ENCODE data around the gene AKAP1. TPM values are rescaled to one million over a fixed set of nuclear protein-coding genes. Genes with fewer than 3 reads are reported as not detected.

The AKAP1 gene
- total RNA-seq, 4 donors from 2014 or later = 22.6 to 51.9 (median 33.3) TPM

DNA sequence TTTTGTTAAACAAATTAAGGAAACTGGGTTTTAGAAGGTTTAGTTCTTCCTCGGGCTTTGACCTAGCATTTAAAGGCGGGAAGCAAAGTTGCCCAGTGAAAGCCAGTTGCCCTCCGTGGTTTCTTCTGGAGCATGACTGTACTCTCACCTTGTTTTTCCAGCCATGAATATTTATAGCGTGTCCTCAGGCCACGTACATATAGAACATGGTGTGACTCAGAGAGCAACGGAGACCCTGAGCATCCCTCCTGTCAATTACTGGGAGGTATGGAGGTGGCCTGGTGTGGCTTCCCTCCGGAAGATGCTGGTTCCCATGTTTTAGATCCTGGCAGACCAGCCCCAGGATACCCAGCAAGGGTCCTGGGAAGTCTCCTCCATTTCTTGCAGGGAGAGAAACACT is 48.4 kb downstream of the AKAP1 start:
- DNase-seq = no peak
- intact Hi-C loops (cut with DNase I) = loop anchor here (10.0 kb wide), 1 partner anchor 611 kb away; the partner anchor contains the start of gene CCDC182
- H3K27me3 ChIP-seq = no peaks in the 10 kb centered on the region
- no peaks in the 10 kb centered on the region for H3K9me3 ChIP-seq
- no peak for TF ChIP-seq POLR2A (IDR thresholded peaks at IDR 0.05)
- TF ChIP-seq, protein P1, sequence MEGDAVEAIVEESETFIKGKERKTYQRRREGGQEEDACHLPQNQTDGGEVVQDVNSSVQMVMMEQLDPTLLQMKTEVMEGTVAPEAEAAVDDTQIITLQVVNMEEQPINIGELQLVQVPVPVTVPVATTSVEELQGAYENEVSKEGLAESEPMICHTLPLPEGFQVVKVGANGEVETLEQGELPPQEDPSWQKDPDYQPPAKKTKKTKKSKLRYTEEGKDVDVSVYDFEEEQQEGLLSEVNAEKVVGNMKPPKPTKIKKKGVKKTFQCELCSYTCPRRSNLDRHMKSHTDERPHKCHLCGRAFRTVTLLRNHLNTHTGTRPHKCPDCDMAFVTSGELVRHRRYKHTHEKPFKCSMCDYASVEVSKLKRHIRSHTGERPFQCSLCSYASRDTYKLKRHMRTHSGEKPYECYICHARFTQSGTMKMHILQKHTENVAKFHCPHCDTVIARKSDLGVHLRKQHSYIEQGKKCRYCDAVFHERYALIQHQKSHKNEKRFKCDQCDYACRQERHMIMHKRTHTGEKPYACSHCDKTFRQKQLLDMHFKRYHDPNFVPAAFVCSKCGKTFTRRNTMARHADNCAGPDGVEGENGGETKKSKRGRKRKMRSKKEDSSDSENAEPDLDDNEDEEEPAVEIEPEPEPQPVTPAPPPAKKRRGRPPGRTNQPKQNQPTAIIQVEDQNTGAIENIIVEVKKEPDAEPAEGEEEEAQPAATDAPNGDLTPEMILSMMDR (IDR thresholded peaks at IDR 0.05) = no peak
- H3K4me3 ChIP-seq = no peak overlapping the region
- H3K27ac ChIP-seq = no peak overlapping the region
- 68 to 75% methylated on average over 7 of the region's 7 CpGs for WGBS, 2 donors
- H3K4me1 ChIP-seq = peaks cover 0 to 9% (median 0%) of the 10 kb centered on the region in 3 donors
- no peaks in the 10 kb centered on the region for H3K36me3 ChIP-seq

DNA sequence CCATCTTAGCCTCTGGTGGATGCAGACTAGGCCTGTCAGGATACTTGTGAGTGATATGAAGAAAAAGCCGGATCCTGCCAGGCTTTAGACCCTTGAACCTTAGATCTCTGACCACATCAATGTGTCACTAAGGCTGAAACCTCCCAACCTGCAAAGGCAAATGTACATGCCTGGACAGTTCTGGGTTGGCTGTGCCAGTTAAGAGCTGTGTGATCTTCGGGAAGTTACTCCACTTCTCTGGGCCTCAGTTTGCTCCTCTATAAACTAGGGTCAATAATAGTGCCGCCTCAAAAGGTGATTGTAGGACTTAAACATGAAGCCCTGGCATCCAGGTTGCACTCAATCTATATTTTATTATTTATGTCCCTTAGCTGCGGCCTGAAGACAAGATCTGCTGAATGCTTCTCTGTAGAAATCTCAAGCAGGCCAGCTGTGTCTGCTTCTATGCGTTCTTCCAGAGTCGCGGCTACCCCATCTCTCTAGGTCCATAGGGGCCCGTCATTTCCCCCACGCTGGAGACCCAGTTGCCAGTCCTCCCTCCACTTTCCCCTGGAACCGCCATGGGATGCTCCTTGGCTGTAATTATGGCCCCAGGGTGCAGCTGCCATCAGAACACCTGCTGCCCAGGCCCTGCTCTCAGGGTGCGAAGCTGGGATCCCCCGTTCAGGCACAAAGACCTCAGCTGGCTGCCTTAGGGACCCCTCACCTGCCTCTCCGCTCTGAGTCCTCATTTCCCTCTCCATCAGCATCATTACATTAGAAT is 50.2 kb downstream of the AKAP1 start:
- peaks cover 0 to 9% (median 0%) of the 10 kb centered on the region in 3 donors for H3K4me1 ChIP-seq
- intact Hi-C loops (cut with DNase I) = loop anchor here (10.0 kb wide), 1 partner anchor 610 kb away; the partner anchor contains the start of gene CCDC182
- H3K27ac ChIP-seq = no peak overlapping the region
- no peak for DNase-seq
- WGBS, 2 donors = 92 to 93% methylated on average over 11 to 12 of the region's 13 CpGs
- TF ChIP-seq, protein P1 (IDR thresholded peaks at IDR 0.05) = no peak
- TF ChIP-seq POLR2A (IDR thresholded peaks at IDR 0.05) = no peak
- no peaks in the 10 kb centered on the region for H3K36me3 ChIP-seq
- H3K9me3 ChIP-seq = no peaks in the 10 kb centered on the region
- H3K27me3 ChIP-seq = no peaks in the 10 kb centered on the region
- no peak overlapping the region for H3K4me3 ChIP-seq

DNA sequence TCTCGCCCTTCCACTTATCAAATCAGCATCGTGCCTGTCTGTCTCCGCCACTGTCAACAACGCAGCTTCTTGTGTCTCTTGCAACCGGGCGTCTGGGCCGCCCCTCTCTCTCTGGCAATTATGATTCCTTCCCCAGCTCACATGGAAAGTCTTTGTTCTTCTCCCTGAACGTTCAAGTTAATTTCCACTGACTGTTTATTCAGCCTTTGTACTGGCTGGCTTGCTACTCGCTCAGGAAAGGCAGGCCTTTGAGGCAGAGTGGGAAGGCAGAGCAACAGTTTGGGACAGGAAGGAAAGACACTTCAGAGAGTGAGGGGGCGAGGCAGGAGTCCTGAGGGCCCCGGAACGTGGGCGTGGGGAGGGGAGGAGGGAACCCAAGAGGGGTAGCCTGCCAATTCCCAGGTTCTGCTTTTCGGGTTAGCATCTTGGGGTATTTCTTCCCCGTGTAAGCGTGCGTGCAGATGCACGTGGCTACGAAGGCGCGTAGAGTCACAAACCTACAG is 50.8 kb downstream of the AKAP1 start:
- no peak for TF ChIP-seq POLR2A (IDR thresholded peaks at IDR 0.05)
- TF ChIP-seq, protein P1 (IDR thresholded peaks at IDR 0.05) = no peak
- no peaks in the 10 kb centered on the region for H3K9me3 ChIP-seq
- no peak for DNase-seq
- H3K36me3 ChIP-seq = no peaks in the 10 kb centered on the region
- H3K27me3 ChIP-seq = no peaks in the 10 kb centered on the region
- H3K4me1 ChIP-seq = peaks cover 0 to 6% (median 0%) of the 10 kb centered on the region in 3 donors
- intact Hi-C loops (cut with DNase I) = loop anchor here (10.0 kb wide), 1 partner anchor 609 kb away; the partner anchor contains the start of gene CCDC182
- WGBS, 2 donors = 56% methylated on average over 18 to 19 of the region's 21 CpGs
- H3K4me3 ChIP-seq = no peak overlapping the region
- H3K27ac ChIP-seq = no peak overlapping the region

DNA sequence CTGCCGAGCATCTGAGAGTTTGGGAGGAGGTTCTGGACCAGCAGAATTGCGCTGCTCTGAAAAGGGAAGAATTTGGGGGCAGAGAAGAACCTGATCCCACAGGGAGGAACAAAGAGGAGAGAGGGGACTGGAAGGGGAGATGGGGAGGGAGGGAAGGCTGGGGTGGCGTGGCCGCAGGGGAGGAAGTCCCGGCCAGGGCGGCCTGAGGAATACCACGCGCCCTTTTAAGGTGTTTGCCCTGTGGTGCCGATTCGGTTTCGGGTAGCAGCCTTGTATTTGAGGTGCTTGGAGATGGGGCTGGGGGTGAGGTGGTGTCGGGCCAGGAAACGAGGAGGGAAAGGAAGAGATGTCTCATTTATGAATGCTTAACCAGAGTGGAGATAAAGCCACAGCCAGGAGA is 51.3 kb downstream of the AKAP1 start:
- Histone ChIP-seq H3K27me3 (no peaks in the 10 kb centered on the region), H3K36me3 (no peaks in the 10 kb centered on the region), H3K27ac (no peak overlapping the region), H3K9me3 (no peaks in the 10 kb centered on the region), H3K4me1 (peaks cover 0 to under 1% (median 0%) of the 10 kb centered on the region in 3 donors), H3K4me3 (no peak overlapping the region)
- 68 to 80% methylated on average over 12 of the region's 13 CpGs for WGBS, 2 donors
- intact Hi-C loops (cut with DNase I) = loop anchor here (10.0 kb wide), 1 partner anchor 608 kb away; the partner anchor contains the start of gene CCDC182
- no peak for DNase-seq
- TF ChIP-seq POLR2A (IDR thresholded peaks at IDR 0.05) = no peak
- TF ChIP-seq, protein P1 (IDR thresholded peaks at IDR 0.05) = no peak
